Panc1 (cell line): ENCODE data around the gene AHI1. TPM values are rescaled to one million over a fixed set of nuclear protein-coding genes. Genes with fewer than 3 reads are reported as not detected.

Experiments
- ATAC-seq: fragments of 200-7000 bp; cut with Tn5 transposase; 2 replicates; pipeline ENCODE4 v1.9.1; 2020; ENCODE audit warnings: mild to moderate bottlenecking, moderate library complexity
- BruUV-seq: library from RNA; stranded (reverse); fragments of 400-500 nt; replicated peaks from 2 replicates; lab custom pipeline; 2021; lab: Mats Ljungman, UMichigan
- CTCF ChIA-PET: fragments of 300-600 bp; sonication (Branson Sonifier 250); formaldehyde crosslinking; loops from one replicate; lab custom pipeline; 2022; ENCODE audit warnings: antibody characterized with exemption; lab: Charles Lee
- POLR2A ChIA-PET: fragments of 300-600 bp; sonication (Branson Sonifier 250); formaldehyde crosslinking; loops from one replicate; lab custom pipeline; 2022; ENCODE audit warnings: antibody characterized with exemption; lab: Charles Lee
- DNase-seq: peaks from one replicate; pipeline ENCODE4 v3.0.0-alpha.2; 2010; ENCODE audit warnings: low read depth, low spot score
- H3K27ac ChIP-seq: 2 replicates; pipeline ENCODE4 v1.5.1; 2011; ENCODE audit warnings: mild to moderate bottlenecking, low read length, inconsistent platforms
- H3K27me3 ChIP-seq: fragments of 200-500 bp; sonication (Bioruptor generic); 2 replicates; pipeline ENCODE4 v1.6.0; 2014; ENCODE audit warnings: low read length, inconsistent platforms; ENCODE audit not compliant: control insufficient read depth, insufficient read depth
- H3K36me3 ChIP-seq: fragments of 200-500 bp; sonication (Bioruptor generic); 2 replicates; pipeline ENCODE4 v1.5.1; 2014; ENCODE audit warnings: inconsistent platforms, mild to moderate bottlenecking, low read length, moderate library complexity; ENCODE audit not compliant: control insufficient read depth, insufficient read depth
- H3K4me1 ChIP-seq: 2 replicates; pipeline ENCODE4 v1.5.1; 2011; ENCODE audit warnings: inconsistent platforms, mild to moderate bottlenecking, low read length, moderate library complexity; ENCODE audit not compliant: control insufficient read depth, insufficient read depth
- H3K4me3 ChIP-seq, 2 experiments: 2 replicates each; pipeline ENCODE4 v1.5.1; 2011 to 2012; ENCODE audit warnings: low read depth in 2 of 2, low read length in 2 of 2, mild to moderate bottlenecking in 2 of 2, inconsistent platforms in 1 of 2, moderate library complexity in 1 of 2
- H3K9me3 ChIP-seq: fragments of 200-500 bp; sonication (Bioruptor generic); 2 replicates; pipeline ENCODE4 v1.5.1; 2014; ENCODE audit warnings: low read depth, mild to moderate bottlenecking, inconsistent platforms, low read length, moderate library complexity; ENCODE audit not compliant: control insufficient read depth, insufficient read depth
- CTCF ChIP-seq: fragments of 450-650 bp; IDR thresholded peaks from 2 replicates; pipeline ENCODE4 v1.5.1; 2017; ENCODE audit warnings: mild to moderate bottlenecking
- POLR2AphosphoS5 ChIP-seq: IDR thresholded peaks from 2 replicates; pipeline ENCODE4 v1.6.1; 2012; ENCODE audit warnings: mild to moderate bottlenecking, low read depth, low read length, moderate library complexity
- REST ChIP-seq, 2 experiments: IDR thresholded peaks; 2 replicates each; pipeline ENCODE4 v1.6.1; 2011 to 2012; ENCODE audit warnings: low read depth in 2 of 2, control low read depth in 1 of 2, low read length in 1 of 2, mild to moderate bottlenecking in 1 of 2, moderate library complexity in 1 of 2; ENCODE audit not compliant: insufficient read depth in 1 of 2
- SIN3A ChIP-seq: IDR thresholded peaks from 2 replicates; pipeline ENCODE4 v1.6.1; 2012; ENCODE audit warnings: low read depth, mild to moderate bottlenecking, low read length, moderate library complexity, borderline replicate concordance; ENCODE audit not compliant: insufficient read depth
- TCF7L2 ChIP-seq: IDR thresholded peaks from 2 replicates; pipeline ENCODE4 v1.6.1; 2011; ENCODE audit warnings: mild to moderate bottlenecking, low read depth, low read length, inconsistent platforms
- in situ Hi-C: cut with HindIII; loops from 2 replicates; pipeline ENCODE4 v1.10.0; 2016; ENCODE audit warnings: low sequenced_read_pairs, low pct_unique_long_range_greater_than_20kb
- intact Hi-C: fragments of 100-400 bp; cut with micrococcal nuclease; formaldehyde crosslinking; loops from one replicate; pipeline ENCODE4 v1.10.0; 2022; ENCODE audit not compliant: unreplicated experiment
- total RNA-seq: library from RNA; stranded (reverse); gene quantifications from one replicate; pipeline ENCODE4 v1.2.1, GENCODE V29; 2021; ENCODE audit not compliant: unreplicated experiment

Gene AHI1
- total RNA-seq, 1 experiment from 2014 or later: 22.3 TPM

- H3K27ac ChIP-seq: no peak overlapping the region
- DNase-seq (no peak), ATAC-seq (no peak)
- in situ Hi-C loops: no loop called here
- no peaks in the 10 kb centered on the region for H3K9me3 ChIP-seq
- no TSS peak for BruUV-seq
- H3K36me3 ChIP-seq: no peaks in the 10 kb centered on the region
- H3K4me3 ChIP-seq: no peak overlapping the region
- ChIA-PET CTCF (no interaction called here), POLR2A (interaction anchor here (1.1 kb wide), 1 partner anchor 747 kb away, joined by 3 read pairs; no protein-coding TSS in a partner anchor)
- intact Hi-C loops: no loop called here
- no peaks in the 10 kb centered on the region for H3K27me3 ChIP-seq
- TF ChIP-seq SIN3A: no peak
- TF ChIP-seq REST (IDR thresholded peaks at IDR 0.05; ENCODE audit: insufficient read depth in 1 of 2, low read depth in 2 of 2, low read length in 1 of 2): no peak
- TF ChIP-seq POLR2AphosphoS5: no peak
- no peak for TF ChIP-seq CTCF
- no peak for TF ChIP-seq TCF7L2
- H3K4me1 ChIP-seq: no peaks in the 10 kb centered on the region
Measured at GRCh38 chr6:135353113-135353512, 144.4 kb downstream of the AHI1 start.

GRCh38 chr6:135351635-135352034 lies 145.9 kb downstream of the AHI1 start:
- CTCF ChIA-PET: no interaction called here
- TF ChIP-seq SIN3A: no peak
- TF ChIP-seq POLR2AphosphoS5: no peak
- TF ChIP-seq TCF7L2: no peak
- TF ChIP-seq CTCF: no peak
- no peak for TF ChIP-seq REST (IDR thresholded peaks at IDR 0.05; ENCODE audit: insufficient read depth in 1 of 2, low read depth in 2 of 2, low read length in 1 of 2)
- in situ Hi-C loops: no loop called here

More at GRCh38 chr6:135351635-135352034, 145.9 kb downstream of the AHI1 start:
- no peak overlapping the region for H3K4me3 ChIP-seq
- H3K4me1 ChIP-seq: no peaks in the 10 kb centered on the region
- BruUV-seq: no TSS peak
- DNase-seq: no peak
- H3K36me3 ChIP-seq: no peaks in the 10 kb centered on the region
- intact Hi-C loops: no loop called here
- POLR2A ChIA-PET: interaction anchor here (0.6 kb wide), 1 partner anchor 1218 kb away, joined by 3 read pairs; no protein-coding TSS in a partner anchor
- no peaks in the 10 kb centered on the region for H3K9me3 ChIP-seq
- no peak overlapping the region for H3K27ac ChIP-seq
- no peaks in the 10 kb centered on the region for H3K27me3 ChIP-seq
- no peak for ATAC-seq
